SK-N-SH (cell line): ENCODE data around the gene MAML3.

Source experiments
- EP300 ChIP-seq, 2 experiments: IDR thresholded peaks; 2 replicates each; pipeline versions ENCODE4 v1.4.0 to v1.6.1; 2012; ENCODE audit warnings: borderline replicate concordance in 1 of 2, low read depth in 1 of 2, low read length in 1 of 2
- RCOR1 ChIP-seq: fragments of 150-350 bp; IDR thresholded peaks from 2 replicates; pipeline ENCODE4 v1.6.1; 2017; ENCODE audit warnings: antibody characterized with exemption, low read length
- TF ChIP-seq, protein P1 (sequence below): IDR thresholded peaks from 2 replicates; pipeline ENCODE4 v1.4.0; 2012; ENCODE audit warnings: low read depth
- TF ChIP-seq, protein P2 (sequence below): IDR thresholded peaks from 2 replicates; pipeline ENCODE4 v1.6.1; 2012; ENCODE audit warnings: mild to moderate bottlenecking, low read depth, low read length, moderate library complexity
- TF ChIP-seq, protein P3 (sequence below): IDR thresholded peaks from 2 replicates; pipeline ENCODE4 v1.4.0; 2012; ENCODE audit warnings: low read depth, borderline replicate concordance
- TF ChIP-seq, protein P4 (sequence below): fragments of 200-600 bp; sonication (generic); IDR thresholded peaks from 2 replicates; pipeline ENCODE4 v1.6.1; 2017; ENCODE audit warnings: antibody characterized with exemption, mild to moderate bottlenecking, moderate library complexity

DNA sequence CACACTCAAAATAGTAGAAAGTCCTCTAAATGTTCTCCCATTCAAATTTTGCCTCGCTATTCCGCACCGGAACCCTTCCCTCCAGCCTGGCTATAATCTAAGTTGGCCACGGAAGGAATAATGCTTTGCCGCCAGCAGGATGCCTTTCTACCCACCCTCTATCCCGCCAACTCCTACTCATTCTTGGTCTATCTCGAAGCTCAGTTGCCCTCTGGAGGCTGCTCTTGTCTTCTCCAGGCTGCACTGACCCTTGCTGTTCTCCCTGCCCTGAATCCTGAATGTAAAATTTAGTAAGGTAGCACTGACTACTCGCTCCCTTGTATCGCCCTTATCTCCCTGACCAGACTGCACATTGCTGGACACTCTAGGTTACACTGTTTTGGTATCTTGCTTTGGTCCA, 275.9 kb downstream of the MAML3 start:
- TF ChIP-seq, protein P1, sequence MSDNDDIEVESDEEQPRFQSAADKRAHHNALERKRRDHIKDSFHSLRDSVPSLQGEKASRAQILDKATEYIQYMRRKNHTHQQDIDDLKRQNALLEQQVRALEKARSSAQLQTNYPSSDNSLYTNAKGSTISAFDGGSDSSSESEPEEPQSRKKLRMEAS, result no peak
- TF ChIP-seq RCOR1 (no peak), EP300 (IDR thresholded peaks at IDR 0.05; ENCODE audit: borderline replicate concordance in 1 of 2, low read depth in 1 of 2, low read length in 1 of 2) (no peak)
- TF ChIP-seq, protein P2, sequence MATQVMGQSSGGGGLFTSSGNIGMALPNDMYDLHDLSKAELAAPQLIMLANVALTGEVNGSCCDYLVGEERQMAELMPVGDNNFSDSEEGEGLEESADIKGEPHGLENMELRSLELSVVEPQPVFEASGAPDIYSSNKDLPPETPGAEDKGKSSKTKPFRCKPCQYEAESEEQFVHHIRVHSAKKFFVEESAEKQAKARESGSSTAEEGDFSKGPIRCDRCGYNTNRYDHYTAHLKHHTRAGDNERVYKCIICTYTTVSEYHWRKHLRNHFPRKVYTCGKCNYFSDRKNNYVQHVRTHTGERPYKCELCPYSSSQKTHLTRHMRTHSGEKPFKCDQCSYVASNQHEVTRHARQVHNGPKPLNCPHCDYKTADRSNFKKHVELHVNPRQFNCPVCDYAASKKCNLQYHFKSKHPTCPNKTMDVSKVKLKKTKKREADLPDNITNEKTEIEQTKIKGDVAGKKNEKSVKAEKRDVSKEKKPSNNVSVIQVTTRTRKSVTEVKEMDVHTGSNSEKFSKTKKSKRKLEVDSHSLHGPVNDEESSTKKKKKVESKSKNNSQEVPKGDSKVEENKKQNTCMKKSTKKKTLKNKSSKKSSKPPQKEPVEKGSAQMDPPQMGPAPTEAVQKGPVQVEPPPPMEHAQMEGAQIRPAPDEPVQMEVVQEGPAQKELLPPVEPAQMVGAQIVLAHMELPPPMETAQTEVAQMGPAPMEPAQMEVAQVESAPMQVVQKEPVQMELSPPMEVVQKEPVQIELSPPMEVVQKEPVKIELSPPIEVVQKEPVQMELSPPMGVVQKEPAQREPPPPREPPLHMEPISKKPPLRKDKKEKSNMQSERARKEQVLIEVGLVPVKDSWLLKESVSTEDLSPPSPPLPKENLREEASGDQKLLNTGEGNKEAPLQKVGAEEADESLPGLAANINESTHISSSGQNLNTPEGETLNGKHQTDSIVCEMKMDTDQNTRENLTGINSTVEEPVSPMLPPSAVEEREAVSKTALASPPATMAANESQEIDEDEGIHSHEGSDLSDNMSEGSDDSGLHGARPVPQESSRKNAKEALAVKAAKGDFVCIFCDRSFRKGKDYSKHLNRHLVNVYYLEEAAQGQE, result no peak
- TF ChIP-seq, protein P3, sequence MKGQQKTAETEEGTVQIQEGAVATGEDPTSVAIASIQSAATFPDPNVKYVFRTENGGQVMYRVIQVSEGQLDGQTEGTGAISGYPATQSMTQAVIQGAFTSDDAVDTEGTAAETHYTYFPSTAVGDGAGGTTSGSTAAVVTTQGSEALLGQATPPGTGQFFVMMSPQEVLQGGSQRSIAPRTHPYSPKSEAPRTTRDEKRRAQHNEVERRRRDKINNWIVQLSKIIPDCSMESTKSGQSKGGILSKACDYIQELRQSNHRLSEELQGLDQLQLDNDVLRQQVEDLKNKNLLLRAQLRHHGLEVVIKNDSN, result no peak
- TF ChIP-seq, protein P4, sequence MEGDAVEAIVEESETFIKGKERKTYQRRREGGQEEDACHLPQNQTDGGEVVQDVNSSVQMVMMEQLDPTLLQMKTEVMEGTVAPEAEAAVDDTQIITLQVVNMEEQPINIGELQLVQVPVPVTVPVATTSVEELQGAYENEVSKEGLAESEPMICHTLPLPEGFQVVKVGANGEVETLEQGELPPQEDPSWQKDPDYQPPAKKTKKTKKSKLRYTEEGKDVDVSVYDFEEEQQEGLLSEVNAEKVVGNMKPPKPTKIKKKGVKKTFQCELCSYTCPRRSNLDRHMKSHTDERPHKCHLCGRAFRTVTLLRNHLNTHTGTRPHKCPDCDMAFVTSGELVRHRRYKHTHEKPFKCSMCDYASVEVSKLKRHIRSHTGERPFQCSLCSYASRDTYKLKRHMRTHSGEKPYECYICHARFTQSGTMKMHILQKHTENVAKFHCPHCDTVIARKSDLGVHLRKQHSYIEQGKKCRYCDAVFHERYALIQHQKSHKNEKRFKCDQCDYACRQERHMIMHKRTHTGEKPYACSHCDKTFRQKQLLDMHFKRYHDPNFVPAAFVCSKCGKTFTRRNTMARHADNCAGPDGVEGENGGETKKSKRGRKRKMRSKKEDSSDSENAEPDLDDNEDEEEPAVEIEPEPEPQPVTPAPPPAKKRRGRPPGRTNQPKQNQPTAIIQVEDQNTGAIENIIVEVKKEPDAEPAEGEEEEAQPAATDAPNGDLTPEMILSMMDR, result no peak
